Neural crest cell (in vitro differentiated cells): ENCODE measurements around the gene DOK1. TPM values are rescaled to one million over a fixed set of nuclear protein-coding genes. Genes with fewer than 3 reads are reported as not detected.

ENCODE experiments used
- DNase-seq: peaks from one replicate; pipeline ENCODE4 v3.0.0; 2021; ENCODE audit warnings: low read depth, mixed read lengths, low spot score
- H3K27ac Mint-ChIP-seq: one replicate; pipeline ENCODE4 v1.8.0; 2021; ENCODE audit warnings: mild to moderate bottlenecking, mixed read lengths; ENCODE audit not compliant: unreplicated experiment
- H3K27me3 Mint-ChIP-seq: 2 replicates; pipeline ENCODE4 v1.8.0; 2021; ENCODE audit warnings: low read depth, mild to moderate bottlenecking, mixed read lengths
- H3K36me3 Mint-ChIP-seq: 2 replicates; pipeline ENCODE4 v1.8.0; 2021; ENCODE audit warnings: low read depth, mild to moderate bottlenecking, mixed read lengths
- H3K4me1 Mint-ChIP-seq: 2 replicates; pipeline ENCODE4 v1.8.0; 2021; ENCODE audit warnings: mixed read lengths
- H3K4me3 Mint-ChIP-seq: one replicate; pipeline ENCODE4 v1.8.0; 2021; ENCODE audit warnings: mild to moderate bottlenecking, mixed read lengths
- H3K9me3 Mint-ChIP-seq: 2 replicates; pipeline ENCODE4 v1.8.0; 2021; ENCODE audit warnings: mixed read lengths
- CTCF ChIP-seq: fragments of 200-600 bp; sonication (generic); conservative IDR thresholded peaks from 2 replicates; pipeline ENCODE4 v1.5.0; 2021; ENCODE audit warnings: antibody characterized with exemption, mild to moderate bottlenecking
- total RNA-seq: library from RNA; stranded (reverse); gene quantifications from 2 replicates; pipeline ENCODE4 v1.2.1, GENCODE V29; 2021

Gene DOK1
- total RNA-seq, 1 donor from 2014 or later, result 22.4 TPM

GRCh38 chr2:74576863-74577229 is 22.3 kb downstream of the DOK1 start:
- Mint-ChIP-seq H3K27ac (no peak overlapping the region), H3K27me3 (peaks cover 5% of the 10 kb centered on the region), H3K9me3 (no peaks in the 10 kb centered on the region), H3K36me3 (no peaks in the 10 kb centered on the region), H3K4me3 (no peak overlapping the region), H3K4me1 (peaks cover 20% of the 10 kb centered on the region)
- TF ChIP-seq CTCF, result no peak
- no peak for DNase-seq

GRCh38 chr2:74577448-74577847 is 22.9 kb downstream of the DOK1 start:
- Mint-ChIP-seq H3K9me3 (no peaks in the 10 kb centered on the region), H3K36me3 (no peaks in the 10 kb centered on the region), H3K4me1 (peaks cover 20% of the 10 kb centered on the region), H3K27ac (peak overlapping the region; percentile 51), H3K27me3 (peaks cover 5% of the 10 kb centered on the region), H3K4me3 (no peak overlapping the region)
- DNase-seq, result no peak
- no peak for TF ChIP-seq CTCF

DNA sequence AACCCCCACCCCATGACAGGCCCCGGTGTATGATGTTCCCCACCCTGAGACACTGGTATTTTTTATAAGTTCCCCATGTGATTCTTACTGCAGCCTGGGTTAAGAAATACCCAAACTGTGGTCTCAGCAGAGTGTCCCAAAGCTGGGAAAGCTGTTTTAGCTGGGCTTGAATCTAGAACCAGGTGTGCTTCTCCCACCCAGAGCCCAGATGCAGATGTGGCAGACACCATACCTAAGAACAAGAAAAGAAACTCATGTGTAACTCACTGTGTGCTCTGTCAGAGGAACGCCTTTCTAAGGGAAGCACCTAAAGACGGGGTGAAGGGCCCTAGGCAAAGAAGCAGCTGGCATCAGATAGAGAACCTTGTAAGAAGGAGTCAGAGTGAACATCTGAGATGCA is 23.9 kb downstream of the DOK1 start:
- Mint-ChIP-seq H3K27ac (no peak overlapping the region), H3K4me1 (peaks cover 25% of the 10 kb centered on the region), H3K27me3 (peaks cover 5% of the 10 kb centered on the region), H3K9me3 (no peaks in the 10 kb centered on the region), H3K36me3 (no peaks in the 10 kb centered on the region), H3K4me3 (no peak overlapping the region)
- DNase-seq, result no peak
- no peak for TF ChIP-seq CTCF

GRCh38 chr2:74581463-74581862 is 26.9 kb downstream of the DOK1 start:
- no peak overlapping the region for H3K4me3 Mint-ChIP-seq
- no peak for DNase-seq
- H3K27me3 Mint-ChIP-seq, result peaks cover 2% of the 10 kb centered on the region
- H3K27ac Mint-ChIP-seq, result no peak overlapping the region
- no peaks in the 10 kb centered on the region for H3K9me3 Mint-ChIP-seq
- TF ChIP-seq CTCF, result no peak
- H3K36me3 Mint-ChIP-seq, result no peaks in the 10 kb centered on the region
- H3K4me1 Mint-ChIP-seq, result peaks cover 21% of the 10 kb centered on the region

DNA sequence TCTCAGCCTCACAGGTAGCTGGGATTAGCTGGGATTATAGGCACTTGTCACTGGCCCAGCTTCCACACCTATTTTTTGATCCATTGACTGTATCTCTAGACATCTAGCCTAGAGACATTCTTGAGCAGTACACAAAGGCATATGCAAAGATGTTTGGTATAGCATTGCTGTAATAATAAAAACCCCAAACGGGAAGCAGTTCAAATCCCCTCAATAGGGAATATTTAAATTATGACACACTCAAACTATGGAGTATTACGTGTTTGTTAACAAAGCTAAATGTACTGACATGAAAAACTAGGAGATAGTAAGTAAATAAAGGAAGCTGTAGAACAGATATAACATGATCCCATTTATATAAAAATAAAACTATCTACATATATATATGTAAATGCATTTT is 27.7 kb downstream of the DOK1 start:
- DNase-seq, result no peak
- H3K36me3 Mint-ChIP-seq, result no peaks in the 10 kb centered on the region
- TF ChIP-seq CTCF, result no peak
- no peak overlapping the region for H3K4me3 Mint-ChIP-seq
- H3K9me3 Mint-ChIP-seq, result no peaks in the 10 kb centered on the region
- no peak overlapping the region for H3K27ac Mint-ChIP-seq
- H3K27me3 Mint-ChIP-seq, result peaks cover 2% of the 10 kb centered on the region
- peaks cover 21% of the 10 kb centered on the region for H3K4me1 Mint-ChIP-seq

DNA sequence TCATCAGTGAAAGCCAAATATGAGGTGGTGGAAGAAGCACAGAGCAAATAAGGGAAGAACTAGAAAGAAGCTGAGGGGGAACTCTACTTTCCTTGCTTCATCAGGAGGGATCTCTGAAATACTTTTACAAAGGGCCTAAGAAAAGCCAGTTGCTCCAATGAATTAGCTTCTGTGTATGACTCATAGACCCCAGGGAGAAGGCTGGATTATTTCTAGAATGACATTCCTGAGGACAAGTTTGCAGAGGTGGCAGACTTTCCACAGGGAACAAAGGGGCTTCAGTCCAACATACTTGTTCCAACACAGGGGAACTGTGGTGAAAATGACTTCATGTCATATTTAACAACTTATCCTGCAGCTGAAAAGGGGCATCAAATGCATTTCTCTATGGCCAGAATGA is 29.0 kb downstream of the DOK1 start:
- no peaks in the 10 kb centered on the region for H3K36me3 Mint-ChIP-seq
- H3K27me3 Mint-ChIP-seq, result peaks cover 7% of the 10 kb centered on the region
- no peaks in the 10 kb centered on the region for H3K9me3 Mint-ChIP-seq
- H3K27ac Mint-ChIP-seq, result peak overlapping the region; percentile 97
- DNase-seq, result no peak
- peaks cover 19% of the 10 kb centered on the region for H3K4me1 Mint-ChIP-seq
- TF ChIP-seq CTCF, result no peak
- H3K4me3 Mint-ChIP-seq, result peak overlapping the region; percentile 67
